ENCODE measurements around the gene PTPRO. TPM values are rescaled to one million over a fixed set of nuclear protein-coding genes. Genes with fewer than 3 reads are reported as not detected.
A peak's percentile ranks its signal among the peaks of the same experiment; 100 is the strongest.

Gene PTPRO
- total RNA-seq, 2 experiments from 2014 or later = 0.17 to 0.25 TPM

DNA sequence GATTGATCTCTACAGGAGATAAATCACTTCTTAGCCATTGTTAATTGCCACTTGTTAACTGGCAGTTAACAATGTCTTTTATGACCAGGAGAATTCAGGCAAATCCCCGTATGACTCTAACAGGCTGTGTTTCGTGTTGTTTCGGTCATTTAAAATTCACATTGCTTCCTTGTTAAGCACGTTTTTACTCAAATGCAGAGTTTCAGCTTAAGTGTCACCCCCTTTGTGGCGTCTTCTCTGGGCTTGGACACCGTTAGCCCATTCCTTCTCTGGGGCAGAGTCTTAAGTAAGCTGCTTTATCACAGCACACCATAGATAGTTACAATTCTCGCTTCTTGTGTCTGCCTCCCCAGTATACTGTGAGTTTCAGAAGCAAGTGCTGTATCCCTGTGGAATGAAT is 261.5 kb downstream of the PTPRO start:
- Mint-ChIP-seq H3K9me3 (no peaks in the 10 kb centered on the region), H3K27me3 (ENCODE audit: low read depth) (no peaks in the 10 kb centered on the region), H3K27ac (no peak overlapping the region), H3K4me3 (no peak overlapping the region), H3K36me3 (ENCODE audit: low read depth) (peaks cover 3% of the 10 kb centered on the region), H3K4me1 (ENCODE audit: low read depth) (peaks cover 15% of the 10 kb centered on the region)
- CTCF ChIA-PET = interaction anchor here (1.0 to 11.7 kb wide), 19 partner anchors 9 to 314 kb away, joined by 3 to 460 read pairs (median 9); no protein-coding TSS in a partner anchor
- DNase-seq = no peak
- intact Hi-C loops (cut with micrococcal nuclease) = loop anchor here (1.0 to 5.0 kb wide), 4 partner anchors 52 to 432 kb away; no protein-coding TSS in a partner anchor

DNA sequence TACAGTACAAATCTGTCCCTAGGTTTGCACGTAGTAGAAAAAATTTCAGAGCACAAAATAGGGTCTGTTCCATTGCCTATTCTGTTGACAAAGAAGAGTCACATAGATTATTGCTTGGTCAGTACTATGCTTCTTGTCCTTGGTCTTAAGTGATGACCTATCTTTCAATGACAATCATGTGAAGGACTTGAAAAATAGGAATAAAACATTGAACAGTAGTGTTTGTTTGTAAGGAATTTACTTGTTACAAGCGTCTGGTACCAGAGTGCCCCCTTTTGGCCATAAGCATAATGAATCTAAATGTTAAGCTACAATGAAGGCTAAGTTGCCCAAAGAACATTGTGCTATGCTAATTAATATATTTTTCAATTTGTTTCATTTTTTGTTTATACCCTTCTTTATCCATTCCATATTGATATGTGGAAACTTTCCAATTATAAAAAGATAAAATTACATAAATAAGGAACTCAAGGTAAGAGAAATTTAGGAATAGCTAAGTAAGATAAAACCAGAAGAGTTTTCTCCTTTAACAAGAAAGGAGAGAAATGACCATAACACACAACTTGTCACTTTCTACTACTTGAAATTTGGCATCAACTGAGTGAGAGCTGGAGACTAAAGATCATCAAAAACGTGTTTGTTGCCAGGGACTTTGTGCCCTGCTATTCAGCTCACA is 262.2 kb downstream of the PTPRO start:
- intact Hi-C loops (cut with micrococcal nuclease) = loop anchor here (1.0 to 5.0 kb wide), 4 partner anchors 52 to 432 kb away; no protein-coding TSS in a partner anchor
- H3K4me1 Mint-ChIP-seq (ENCODE audit: low read depth) = peaks cover 12% of the 10 kb centered on the region
- no peaks in the 10 kb centered on the region for H3K27me3 Mint-ChIP-seq (ENCODE audit: low read depth)
- H3K4me3 Mint-ChIP-seq = no peak overlapping the region
- peak; percentile 58 for DNase-seq
- CTCF ChIA-PET = interaction anchor here (0.5 to 11.7 kb wide), 44 partner anchors 8 to 1874 kb away, joined by 3 to 460 read pairs (median 6); partner anchors contain the start of gene EPS8
- peaks cover 3% of the 10 kb centered on the region for H3K36me3 Mint-ChIP-seq (ENCODE audit: low read depth)
- no peak overlapping the region for H3K27ac Mint-ChIP-seq
- H3K9me3 Mint-ChIP-seq = no peaks in the 10 kb centered on the region

DNA sequence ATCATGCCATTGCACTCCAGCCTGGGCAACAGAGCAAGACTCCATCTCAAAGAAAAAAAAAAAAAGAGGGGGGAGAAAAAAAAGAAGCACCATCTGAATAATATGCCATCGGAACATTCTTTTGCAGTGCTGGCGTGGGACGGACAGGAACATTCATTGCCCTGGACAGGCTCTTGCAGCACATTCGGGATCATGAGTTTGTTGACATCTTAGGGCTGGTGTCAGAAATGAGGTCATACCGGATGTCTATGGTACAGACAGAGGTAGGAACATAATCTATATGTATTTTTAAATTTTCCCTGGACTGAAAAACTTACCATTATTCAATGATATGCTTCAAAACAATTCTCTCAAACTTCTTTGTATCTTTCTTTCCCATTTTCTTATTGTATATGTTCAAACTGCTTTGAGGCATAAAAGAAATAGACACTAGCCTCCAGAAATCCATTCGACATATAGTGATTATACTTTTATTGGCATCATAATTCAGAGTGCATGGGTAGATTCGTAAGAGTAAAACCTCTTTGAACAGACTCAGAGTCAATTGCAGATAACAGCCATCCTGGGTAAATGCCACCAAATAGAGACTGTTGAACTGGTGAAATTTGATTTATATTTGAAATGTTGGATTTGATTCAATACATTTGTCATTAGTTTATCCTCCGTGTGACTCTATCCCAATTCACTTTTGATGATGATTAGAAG is 267.2 kb downstream of the PTPRO start:
- CTCF ChIA-PET = interaction anchor here (0.5 to 6.5 kb wide), 24 partner anchors 9 to 331 kb away, joined by 3 to 76 read pairs (median 4); no protein-coding TSS in a partner anchor
- Mint-ChIP-seq H3K27me3 (ENCODE audit: low read depth) (no peaks in the 10 kb centered on the region), H3K9me3 (no peaks in the 10 kb centered on the region), H3K36me3 (ENCODE audit: low read depth) (no peaks in the 10 kb centered on the region), H3K4me1 (ENCODE audit: low read depth) (peaks cover 8% of the 10 kb centered on the region), H3K27ac (no peak overlapping the region), H3K4me3 (peak overlapping the region; percentile 71)
- no peak for DNase-seq
- intact Hi-C loops (cut with micrococcal nuclease) = loop anchor here (1.0 to 5.0 kb wide), 6 partner anchors 113 to 310 kb away; partner anchors contain the start of genes EPS8 and STRAP

- Mint-ChIP-seq H3K27me3 (ENCODE audit: low read depth) (no peaks in the 10 kb centered on the region), H3K4me1 (ENCODE audit: low read depth) (peaks cover 8% of the 10 kb centered on the region), H3K9me3 (no peaks in the 10 kb centered on the region), H3K27ac (peak overlapping the region; percentile 8), H3K4me3 (peak overlapping the region; percentile 71), H3K36me3 (ENCODE audit: low read depth) (no peaks in the 10 kb centered on the region)
- CTCF ChIA-PET = interaction anchor here (0.7 to 4.9 kb wide), 26 partner anchors 9 to 330 kb away, joined by 3 to 66 read pairs (median 4); no protein-coding TSS in a partner anchor
- intact Hi-C loops (cut with micrococcal nuclease) = loop anchor here (1.0 to 5.0 kb wide), 6 partner anchors 112 to 309 kb away; partner anchors contain the start of genes EPS8 and STRAP
- peak; percentile 63 for DNase-seq
These were observed 268.0 kb downstream of the PTPRO start for GRCh38 chr12:15590180-15590826.

- Mint-ChIP-seq H3K36me3 (ENCODE audit: low read depth) (no peaks in the 10 kb centered on the region), H3K9me3 (no peaks in the 10 kb centered on the region), H3K4me1 (ENCODE audit: low read depth) (peaks cover 8% of the 10 kb centered on the region), H3K4me3 (no peak overlapping the region), H3K27me3 (ENCODE audit: low read depth) (no peaks in the 10 kb centered on the region), H3K27ac (no peak overlapping the region)
- CTCF ChIA-PET = interaction anchor here (1.3 to 4.4 kb wide), 5 partner anchors 60 to 307 kb away, joined by 3 to 66 read pairs (median 11); no protein-coding TSS in a partner anchor
- no peak for DNase-seq
- intact Hi-C loops (cut with micrococcal nuclease) = loop anchor here (5.0 kb wide), 2 partner anchors 110 to 180 kb away; no protein-coding TSS in a partner anchor
These were observed 269.5 kb downstream of the PTPRO start for GRCh38 chr12:15591811-15592210.

- intact Hi-C loops (cut with micrococcal nuclease) = loop anchor here (5.0 kb wide), 2 partner anchors 109 to 179 kb away; no protein-coding TSS in a partner anchor
- no peaks in the 10 kb centered on the region for H3K27me3 Mint-ChIP-seq (ENCODE audit: low read depth)
- CTCF ChIA-PET = interaction anchor here (1.6 to 4.4 kb wide), 3 partner anchors 8 to 264 kb away, joined by 6 to 66 read pairs (median 11); no protein-coding TSS in a partner anchor
- H3K36me3 Mint-ChIP-seq (ENCODE audit: low read depth) = no peaks in the 10 kb centered on the region
- H3K9me3 Mint-ChIP-seq = no peaks in the 10 kb centered on the region
- no peak overlapping the region for H3K4me3 Mint-ChIP-seq
- H3K27ac Mint-ChIP-seq = no peak overlapping the region
- H3K4me1 Mint-ChIP-seq (ENCODE audit: low read depth) = peaks cover 8% of the 10 kb centered on the region
- no peak for DNase-seq
These were observed 270.6 kb downstream of the PTPRO start for GRCh38 chr12:15592934-15593333.

DNA sequence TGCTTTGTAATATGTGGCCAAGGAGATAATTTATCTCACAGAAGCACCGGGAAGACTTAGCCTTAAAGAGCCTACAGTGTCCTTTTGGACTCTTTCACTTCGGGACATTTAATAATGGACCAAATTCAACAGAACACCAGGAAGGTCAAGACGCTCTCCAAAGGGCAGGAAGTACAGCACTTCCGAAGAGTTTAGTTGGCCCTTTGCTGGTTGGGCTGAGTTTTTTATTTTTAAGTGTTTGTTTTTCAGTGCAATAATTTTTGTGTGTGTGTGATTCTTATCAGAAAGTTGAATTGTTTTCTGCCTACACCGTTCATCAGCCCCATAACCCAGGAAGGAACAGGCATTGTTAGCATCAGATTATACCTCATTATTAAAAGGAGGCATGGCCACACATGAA is 273.9 kb downstream of the PTPRO start:
- H3K4me3 Mint-ChIP-seq = no peak overlapping the region
- no peak for DNase-seq
- H3K36me3 Mint-ChIP-seq (ENCODE audit: low read depth) = no peaks in the 10 kb centered on the region
- no peaks in the 10 kb centered on the region for H3K27me3 Mint-ChIP-seq (ENCODE audit: low read depth)
- CTCF ChIA-PET = no interaction called here
- no peak overlapping the region for H3K27ac Mint-ChIP-seq
- H3K4me1 Mint-ChIP-seq (ENCODE audit: low read depth) = peaks cover 3% of the 10 kb centered on the region
- intact Hi-C loops (cut with micrococcal nuclease) = no loop called here
- H3K9me3 Mint-ChIP-seq = no peaks in the 10 kb centered on the region

GRCh38 chr12:15597125-15597830 is 275.0 kb downstream of the PTPRO start:
- no peak overlapping the region for H3K27ac Mint-ChIP-seq
- H3K36me3 Mint-ChIP-seq (ENCODE audit: low read depth) = no peaks in the 10 kb centered on the region
- no peak for DNase-seq
- intact Hi-C loops (cut with micrococcal nuclease) = no loop called here
- peaks cover 7% of the 10 kb centered on the region for H3K4me1 Mint-ChIP-seq (ENCODE audit: low read depth)
- H3K9me3 Mint-ChIP-seq = no peaks in the 10 kb centered on the region
- CTCF ChIA-PET = no interaction called here
- no peaks in the 10 kb centered on the region for H3K27me3 Mint-ChIP-seq (ENCODE audit: low read depth)
- H3K4me3 Mint-ChIP-seq = no peak overlapping the region

DNA sequence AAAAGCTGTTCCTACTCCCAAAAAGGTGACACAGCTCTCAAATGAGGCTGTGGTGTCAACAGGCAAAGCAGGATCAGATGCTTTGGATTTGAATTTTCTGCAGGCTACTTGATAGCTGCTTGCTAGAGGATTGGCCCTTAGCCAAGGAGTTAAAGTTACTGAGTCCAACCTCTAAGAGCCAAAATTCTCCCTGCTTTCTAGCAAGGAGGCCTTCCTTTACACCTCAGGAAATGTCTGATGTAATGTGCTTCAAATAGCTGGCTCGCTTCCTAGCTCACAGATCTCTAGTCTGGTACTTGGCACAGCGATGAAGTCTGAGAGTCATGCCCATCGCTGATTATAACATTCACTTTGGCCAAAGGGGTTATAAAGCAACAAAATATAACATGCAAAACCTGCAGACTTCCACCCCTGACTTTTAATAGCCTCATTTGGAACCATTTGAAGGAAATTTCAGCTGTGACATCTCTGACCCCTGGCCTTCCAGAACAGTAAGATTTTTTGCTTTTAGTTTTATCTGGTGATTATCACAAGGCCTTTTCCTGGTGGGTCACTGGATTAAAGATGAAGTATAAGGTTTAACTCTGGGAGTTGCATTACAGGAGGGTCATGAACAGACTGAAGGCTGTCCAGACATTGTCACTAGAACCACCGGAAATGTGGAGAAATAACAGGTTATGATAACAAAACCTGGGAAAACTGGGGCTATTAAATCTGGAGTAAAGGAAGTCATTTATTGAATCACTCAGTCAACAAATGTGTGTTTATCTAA is 277.1 kb downstream of the PTPRO start:
- DNase-seq = no peak
- H3K9me3 Mint-ChIP-seq = no peaks in the 10 kb centered on the region
- H3K27ac Mint-ChIP-seq = no peak overlapping the region
- H3K4me1 Mint-ChIP-seq (ENCODE audit: low read depth) = peaks cover 7% of the 10 kb centered on the region
- H3K36me3 Mint-ChIP-seq (ENCODE audit: low read depth) = no peaks in the 10 kb centered on the region
- no peak overlapping the region for H3K4me3 Mint-ChIP-seq
- intact Hi-C loops (cut with micrococcal nuclease) = no loop called here
- CTCF ChIA-PET = interaction anchor here (0.6 to 0.7 kb wide), 2 partner anchors 9 to 1564 kb away, joined by 3 to 4 read pairs; no protein-coding TSS in a partner anchor
- no peaks in the 10 kb centered on the region for H3K27me3 Mint-ChIP-seq (ENCODE audit: low read depth)

GRCh38 chr12:15600223-15600935 is 278.1 kb downstream of the PTPRO start:
- Mint-ChIP-seq H3K4me1 (ENCODE audit: low read depth) (peaks cover 7% of the 10 kb centered on the region), H3K9me3 (no peaks in the 10 kb centered on the region), H3K36me3 (ENCODE audit: low read depth) (no peaks in the 10 kb centered on the region), H3K4me3 (no peak overlapping the region), H3K27ac (no peak overlapping the region), H3K27me3 (ENCODE audit: low read depth) (no peaks in the 10 kb centered on the region)
- intact Hi-C loops (cut with micrococcal nuclease) = no loop called here
- CTCF ChIA-PET = no interaction called here
- DNase-seq = no peak

Data from activated naive CD4-positive, alpha-beta T cell treated with anti-CD3 and anti-CD28 coated beads for 36 hours (primary cell).